H1 (cell line): ENCODE results near the gene PRDX5. TPM values are rescaled to one million over a fixed set of nuclear protein-coding genes. Genes with fewer than 3 reads are reported as not detected.

Source experiments
- EGR1 ChIP-seq: IDR thresholded peaks from 2 replicates; pipeline ENCODE4 v1.6.1; 2011; ENCODE audit warnings: low read depth, low read length, borderline replicate concordance
- GABPA ChIP-seq: IDR thresholded peaks from 2 replicates; pipeline ENCODE4 v1.6.1; 2011; ENCODE audit warnings: mild to moderate bottlenecking, low read length, moderate library complexity, borderline replicate concordance; ENCODE audit not compliant: insufficient read depth
- RAD21 ChIP-seq, 2 experiments: IDR thresholded peaks in 1 of 2; conservative IDR thresholded peaks in 1 of 2; 2 replicates each; pipeline ENCODE4 v1.6.1; 2011; ENCODE audit warnings: low read depth in 2 of 2, low read length in 2 of 2, improper control_type of control experiment in 1 of 2, inconsistent platforms in 1 of 2, mild to moderate bottlenecking in 1 of 2, moderate library complexity in 1 of 2
- RNF2 ChIP-seq: fragments of 200-900, 300-1000 bp; sonication (generic); IDR thresholded peaks from 2 replicates; pipeline ENCODE4 v1.7.1; 2016; ENCODE audit warnings: borderline replicate concordance, low read depth, mild to moderate bottlenecking, antibody characterized with exemption, low read length; ENCODE audit not compliant: poor library complexity, severe bottlenecking; ENCODE audit errors: missing control alignments
- polyA plus RNA-seq, 7 experiments: library from polyadenylated mRNA; depleted of rRNA in 3 of 7; stranded (reverse) in 5 of 7; unstranded in 2 of 7; fragments of >200 nt in 5 of 7; fragments of 200-250 nt in 2 of 7; gene quantifications; 1 replicate in 5 of 7; 2 replicates in 1 of 7; 4 replicates in 1 of 7; pipeline versions ENCODE4 v1.2.1 to v1.2.3, GENCODE V29; 2011 to 2013; ENCODE audit warnings: missing spikeins in 2 of 7, mixed read lengths in 2 of 7
- total RNA-seq: library from RNA; stranded (reverse); fragmentation: NEBNext Ultra II Directional; extraction: Animal tissue kit (Norgen Biotek cat#: 25700); gene quantifications from 2 replicates; pipeline ENCODE4 v1.2.1, GENCODE V29; 2021

PRDX5 gene
- total and polyA plus RNA-seq, 2 of the 8 experiments (the other 6 are each of a cell fraction or from before 2014, with no cell fraction given): 201 to 582 TPM

DNA sequence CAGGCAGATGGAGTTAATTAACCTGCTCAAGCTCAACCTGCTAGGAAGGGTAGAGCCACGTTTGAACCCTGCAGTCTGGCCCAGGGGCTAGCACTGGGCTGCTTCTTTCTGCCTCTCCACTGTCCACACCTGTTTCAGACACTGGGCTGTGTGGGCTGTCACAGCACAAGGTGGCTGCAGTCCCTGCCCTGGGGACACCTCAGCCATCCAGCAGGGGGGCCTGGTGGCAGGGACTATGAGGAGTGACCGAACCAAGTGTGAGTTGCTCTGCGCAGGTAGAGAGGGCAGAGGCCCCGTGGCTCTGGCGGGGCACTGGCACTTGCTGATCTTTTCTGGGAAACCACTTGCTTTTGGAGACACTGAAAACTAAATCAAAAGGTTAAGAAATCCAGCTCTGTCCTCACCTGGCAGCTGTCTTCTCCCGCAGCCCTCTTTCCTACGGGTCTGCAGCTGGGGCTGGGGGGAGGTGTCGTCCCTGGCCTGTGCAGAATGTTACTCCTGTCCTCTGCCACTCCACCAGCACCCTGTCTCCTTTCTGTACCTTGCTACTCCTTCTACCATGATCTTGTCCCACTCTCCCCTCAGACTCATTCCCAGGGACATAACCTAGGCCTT is 39.2 kb upstream of the PRDX5 start (continued):
- TF ChIP-seq GABPA: no peak
- TF ChIP-seq RAD21 (IDR thresholded peaks at IDR 0.05 in 1 of 2, conservative IDR thresholded peaks at IDR 0.05 in 1 of 2; ENCODE audit: low read depth in 2 of 2, low read length in 2 of 2): no peak
- TF ChIP-seq EGR1: no peak
- no peak for TF ChIP-seq RNF2
